CD4-positive, alpha-beta T cell treated with Interleukin-10 for 1 hour (primary cell): ENCODE results near the gene PFKP.

Experiments used
- DNase-seq: peaks from one replicate; pipeline ENCODE4 v3.0.0-alpha.2; 2020

PFKP gene

GRCh38 chr10:3139216-3139910 lies 72.0 kb downstream of the PFKP start:
- DNase-seq, result no peak

DNA sequence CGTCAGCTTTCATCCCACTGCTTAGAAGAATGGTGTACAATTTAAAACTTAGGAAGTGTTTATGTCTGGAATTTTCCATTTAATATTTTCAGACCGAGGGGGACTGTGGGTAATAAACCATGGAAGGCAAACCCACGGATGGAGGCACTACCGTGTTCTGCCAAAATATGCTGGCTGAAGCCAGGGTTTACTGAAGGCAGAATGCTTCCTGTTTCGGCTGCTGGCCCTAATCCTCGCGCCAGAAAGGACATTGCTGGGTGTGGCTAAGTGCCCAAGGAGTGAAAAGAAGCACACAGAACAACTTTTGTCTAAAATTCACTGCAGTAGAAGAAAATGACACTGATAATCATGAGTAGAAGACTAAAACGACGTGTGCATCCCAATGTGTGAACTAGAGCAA lies 72.9 kb downstream of the PFKP start:
- DNase-seq, result no peak

GRCh38 chr10:3141351-3142005 lies 74.1 kb downstream of the PFKP start:
- DNase-seq, result no peak

DNA sequence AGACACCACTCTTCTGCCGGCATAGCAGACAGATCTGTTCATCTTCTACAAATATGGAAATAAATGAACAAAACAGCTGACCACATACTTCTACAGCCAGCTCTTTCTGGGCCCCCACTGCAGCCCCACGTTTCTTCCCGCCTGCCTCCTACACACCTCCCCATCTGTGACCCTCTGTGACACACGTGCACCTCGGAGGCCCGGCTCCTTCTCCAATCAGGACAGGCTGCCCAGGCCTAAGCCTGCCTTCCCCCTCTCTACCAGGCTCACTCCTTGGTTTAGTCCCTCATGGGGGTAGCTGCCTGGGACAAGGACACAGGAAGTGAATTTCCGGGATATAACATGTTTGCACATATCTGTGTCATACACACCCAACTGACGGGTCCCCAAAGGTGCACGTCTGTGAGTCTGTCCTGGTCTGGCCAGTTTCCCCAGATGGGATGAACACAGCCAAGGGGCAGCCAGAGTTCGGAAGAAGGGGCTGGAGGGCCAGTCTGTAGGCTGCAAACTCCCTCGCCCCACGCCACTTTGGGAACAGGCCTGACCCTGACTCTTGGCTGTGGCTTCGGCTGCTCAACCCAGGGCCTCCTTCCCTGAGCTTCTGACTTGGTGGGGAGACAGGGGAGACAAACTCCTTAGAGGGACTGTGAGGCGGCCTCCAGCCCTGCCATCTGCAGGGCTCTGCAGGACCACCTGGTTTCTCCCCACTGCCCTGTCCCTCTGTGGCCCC lies 75.0 kb downstream of the PFKP start:
- DNase-seq, result no peak

DNA sequence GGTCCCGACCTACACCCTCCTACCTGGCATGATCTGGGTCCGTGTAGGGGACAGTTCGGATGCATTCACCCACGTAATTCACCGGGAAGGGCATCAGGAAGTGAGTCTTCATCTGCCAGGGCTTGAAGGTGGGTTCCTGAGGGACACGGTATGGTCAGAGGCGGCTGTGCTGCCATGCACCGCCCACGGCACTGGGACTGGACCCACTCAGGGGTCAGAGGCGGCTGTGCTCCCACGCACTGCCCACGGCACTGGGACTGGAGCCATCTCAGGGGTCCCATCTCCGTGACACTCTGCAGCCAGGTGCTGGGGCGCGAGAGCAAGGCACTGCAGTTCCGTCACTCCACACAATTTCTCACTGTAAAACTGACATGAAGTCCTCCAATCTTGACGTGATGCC lies 76.0 kb downstream of the PFKP start:
- DNase-seq, result no peak

DNA sequence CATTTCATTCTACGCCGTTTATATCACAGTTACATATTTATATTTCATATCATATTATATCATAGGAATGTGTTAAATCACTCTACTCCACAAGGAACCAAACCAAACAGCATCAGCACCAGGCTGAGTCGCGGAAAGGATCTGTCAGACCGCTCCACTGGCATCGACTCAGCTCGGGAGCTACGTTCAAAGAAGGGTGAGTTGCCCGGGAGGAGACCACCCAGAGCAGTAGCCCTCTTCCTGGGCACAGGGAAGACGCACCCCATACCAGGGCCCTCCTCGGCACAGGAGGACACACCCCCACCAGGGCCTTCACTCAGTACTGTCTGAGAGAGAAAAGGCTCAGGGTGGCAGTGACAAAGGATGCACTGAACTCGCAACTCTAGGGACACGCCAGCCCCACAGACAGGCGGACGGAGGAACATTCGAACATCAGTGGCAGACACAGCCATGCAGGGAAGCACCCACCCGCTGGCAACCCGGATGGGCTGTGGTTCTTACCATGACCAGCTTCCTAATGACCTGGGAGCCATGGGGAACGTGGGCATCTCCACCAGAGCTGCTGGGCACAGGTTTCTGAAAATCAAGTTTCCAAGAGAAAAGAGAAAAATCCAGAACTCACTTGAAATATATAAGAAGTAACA lies 76.6 kb downstream of the PFKP start:
- DNase-seq, result no peak

DNA sequence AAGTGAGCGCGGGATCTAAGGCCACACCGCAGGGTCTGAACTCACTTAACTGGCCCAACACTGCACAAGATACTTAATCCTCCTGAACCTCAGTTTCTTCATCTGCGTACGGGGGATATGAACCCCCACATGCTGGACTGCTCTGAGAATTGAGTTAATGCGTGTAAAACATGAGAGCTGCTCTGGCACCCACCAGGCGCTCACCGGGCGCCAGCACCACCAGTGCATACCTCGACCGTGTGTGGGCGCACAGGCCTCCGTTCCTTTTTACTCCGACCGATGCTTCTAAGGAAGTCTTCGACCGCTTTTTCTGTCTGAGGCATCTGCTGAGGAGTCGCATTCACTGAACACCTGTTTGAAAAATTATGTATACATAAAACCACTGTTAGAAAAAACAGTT lies 78.0 kb downstream of the PFKP start:
- DNase-seq, result no peak

DNA sequence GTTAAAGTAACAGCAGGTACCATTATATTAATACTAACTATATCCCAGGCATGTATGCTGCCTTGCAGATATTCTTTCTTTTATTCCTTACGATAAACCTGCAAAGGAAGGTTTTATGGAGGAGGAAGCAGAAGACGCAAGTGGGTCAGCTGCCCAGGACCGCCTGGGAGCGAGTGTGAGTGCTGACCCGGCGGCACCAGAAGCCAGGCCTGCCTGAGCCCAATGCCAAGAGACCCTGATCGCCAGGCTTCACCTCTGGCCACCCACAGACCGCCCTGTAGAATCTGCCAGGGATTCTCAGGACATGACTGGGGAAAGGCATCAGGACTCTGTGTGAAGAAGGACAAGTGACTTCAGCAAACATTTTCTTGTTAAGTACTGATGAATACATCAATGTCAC lies 78.9 kb downstream of the PFKP start:
- no peak for DNase-seq

- no peak for DNase-seq
These were observed 79.9 kb downstream of the PFKP start for GRCh38 chr10:3147117-3147820.

- DNase-seq, result no peak
These were observed 80.7 kb downstream of the PFKP start for GRCh38 chr10:3148041-3148440.

DNA sequence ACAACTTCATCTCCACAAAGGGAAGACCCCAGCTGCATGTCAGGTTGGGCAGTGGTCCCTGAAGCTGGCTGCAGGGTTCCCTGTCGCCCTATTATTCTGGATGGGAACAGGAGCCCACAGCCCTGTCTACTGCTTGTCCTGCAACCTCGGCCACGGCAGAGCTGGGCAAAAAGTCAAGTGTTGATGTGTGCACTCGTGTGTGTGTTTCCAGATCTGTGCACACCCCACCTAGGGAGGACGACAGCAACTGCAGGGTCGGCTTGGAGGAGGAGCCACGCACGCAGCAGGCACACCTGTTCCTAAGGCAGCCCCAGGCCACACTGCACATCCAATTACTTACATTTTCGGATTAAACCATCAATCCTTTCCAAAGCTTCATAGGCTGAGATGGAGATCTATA lies 81.6 kb downstream of the PFKP start:
- no peak for DNase-seq

GRCh38 chr10:3149918-3150317 lies 82.6 kb downstream of the PFKP start:
- DNase-seq, result no peak

- DNase-seq, result no peak
These were observed 83.0 kb downstream of the PFKP start for GRCh38 chr10:3150366-3150765.

GRCh38 chr10:3150961-3151360 lies 83.6 kb downstream of the PFKP start:
- DNase-seq, result no peak

DNA sequence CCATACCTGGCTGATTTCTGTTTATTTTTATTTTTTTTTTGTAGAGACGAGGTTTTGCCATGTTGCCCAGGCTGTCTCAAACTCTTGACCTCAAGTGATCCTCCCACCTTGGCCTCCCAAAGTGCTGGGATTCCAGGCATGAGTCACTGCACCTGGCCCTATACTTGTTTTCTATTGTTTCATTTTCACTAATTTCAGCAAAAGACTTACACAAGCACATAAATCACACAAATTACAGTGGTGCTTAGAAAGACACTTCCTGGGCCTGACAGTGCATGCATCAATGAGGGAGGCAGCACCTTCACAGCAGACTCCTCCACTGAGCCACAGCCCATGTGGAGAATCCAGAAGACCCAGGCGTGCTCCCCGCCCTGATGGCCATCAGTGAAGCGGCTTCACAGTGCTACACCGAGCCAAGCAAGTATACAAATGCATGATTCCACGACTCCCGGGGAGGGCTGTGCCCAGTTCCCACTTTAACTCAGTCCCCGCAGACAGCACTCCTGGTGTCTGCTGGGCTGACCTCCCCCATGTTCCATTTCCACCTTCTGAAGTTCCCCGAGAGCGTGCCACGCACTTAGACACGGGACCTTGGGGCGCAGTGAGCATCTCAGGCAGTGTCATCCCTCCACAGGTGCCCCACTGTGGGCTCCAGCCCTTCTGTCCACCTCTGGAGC lies 84.7 kb downstream of the PFKP start:
- no peak for DNase-seq

- DNase-seq, result no peak
These were observed 85.2 kb downstream of the PFKP start for GRCh38 chr10:3152566-3152935.

GRCh38 chr10:3154666-3155065 lies 87.3 kb downstream of the PFKP start:
- no peak for DNase-seq

DNA sequence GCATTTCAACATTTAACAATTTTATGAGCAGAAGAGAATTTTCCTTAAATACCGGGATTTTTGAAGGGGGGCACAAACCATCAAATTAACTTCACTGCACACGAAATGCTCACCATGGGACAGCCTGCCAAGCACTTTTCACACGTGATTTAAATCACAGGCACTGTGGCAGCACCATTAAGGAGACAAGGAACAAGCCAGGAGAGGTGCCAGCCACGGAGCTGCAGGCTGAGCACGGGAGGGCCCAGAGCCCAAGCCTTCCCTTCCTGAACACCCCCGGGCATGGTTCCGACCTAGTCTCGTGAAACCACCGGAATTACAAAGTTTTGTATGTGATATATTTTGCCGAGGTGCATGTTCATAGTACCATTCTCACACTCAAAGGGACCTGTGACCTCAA lies 91.8 kb downstream of the PFKP start:
- no peak for DNase-seq

DNA sequence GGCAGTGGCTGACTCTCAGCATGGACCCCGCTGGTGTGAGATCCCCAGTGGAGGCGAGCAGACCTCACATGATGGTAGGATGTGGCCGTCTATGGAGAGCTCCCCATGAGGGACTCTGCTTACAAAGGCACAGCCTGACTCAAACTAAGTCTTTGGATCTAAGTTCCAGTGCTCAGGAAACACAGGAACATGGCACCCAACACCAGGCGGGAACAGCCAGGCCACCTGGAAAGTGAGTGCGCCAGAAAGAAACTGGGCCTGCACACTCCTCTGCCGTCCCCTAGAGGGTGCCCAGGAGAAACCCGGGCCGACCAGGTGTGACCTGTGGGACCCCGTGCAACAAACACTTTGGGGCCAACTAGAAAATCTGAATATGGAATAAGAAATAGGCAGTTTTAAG lies 95.2 kb downstream of the PFKP start:
- DNase-seq, result no peak

- no peak for DNase-seq
These were observed 96.5 kb downstream of the PFKP start for GRCh38 chr10:3163879-3164278.

DNA sequence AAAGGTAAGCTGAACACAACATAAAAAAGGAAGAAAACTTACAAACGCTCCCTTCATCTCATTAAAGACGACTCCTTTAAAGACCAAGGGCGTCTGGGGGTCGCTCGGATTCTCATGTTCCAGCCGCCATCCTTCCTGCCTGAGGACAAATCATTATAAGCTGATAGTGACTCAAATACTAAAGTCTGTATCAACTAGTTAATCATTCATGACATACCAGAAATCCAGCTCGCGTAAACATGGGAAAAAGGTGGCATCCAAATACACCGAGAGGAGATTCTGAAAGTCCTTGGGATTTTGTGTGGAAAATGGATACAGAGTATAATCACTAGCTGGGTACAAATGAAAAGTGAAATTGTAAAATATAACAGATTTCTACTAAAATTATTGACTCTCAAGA lies 97.8 kb downstream of the PFKP start:
- no peak for DNase-seq

DNA sequence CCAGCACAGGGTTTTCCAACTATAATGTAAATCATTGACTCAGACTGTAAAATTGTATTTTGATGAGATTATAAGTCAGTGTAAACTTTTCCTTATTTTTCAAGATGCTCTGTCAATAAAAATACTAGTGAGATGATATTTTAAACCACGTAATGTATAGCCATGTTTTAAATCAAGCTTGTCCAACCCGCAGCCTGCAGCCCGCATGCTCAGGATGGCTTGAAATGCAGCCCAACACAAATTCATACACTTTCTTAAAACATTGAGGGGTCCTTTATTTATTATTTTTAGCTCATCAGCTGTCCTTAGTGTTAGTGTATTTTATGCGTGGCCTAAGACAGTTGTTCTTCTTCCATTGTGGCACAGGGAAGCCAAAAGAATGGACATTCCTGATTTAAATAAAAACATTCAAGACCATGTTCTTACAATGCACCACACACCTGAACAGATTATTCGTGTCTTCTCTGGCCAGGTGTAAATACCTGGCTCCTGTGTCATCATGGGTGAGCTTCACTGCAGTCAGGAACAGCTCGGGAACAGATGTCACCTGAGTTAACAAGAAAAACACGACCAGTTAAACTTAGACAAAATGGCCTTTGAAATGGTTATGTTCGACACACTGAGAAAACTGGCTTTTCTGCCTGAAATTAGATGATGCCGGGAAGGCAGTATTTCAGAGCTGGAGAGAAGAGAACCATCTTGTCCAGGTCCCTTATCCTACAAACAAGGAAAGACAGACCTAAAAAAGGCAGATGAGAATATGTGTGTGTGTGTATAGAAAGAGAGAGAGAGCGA lies 99.3 kb downstream of the PFKP start:
- DNase-seq, result no peak
